ENCODE results near the gene ALDH4A1. TPM values are rescaled to one million over a fixed set of nuclear protein-coding genes. Genes with fewer than 3 reads are reported as not detected.

ALDH4A1 gene
- total RNA-seq, 1 donor from 2014 or later, result 35.9 TPM

GRCh38 chr1:18868801-18869424 lies 33.4 kb downstream of the ALDH4A1 start:
- intact Hi-C loops (cut with micrococcal nuclease), result no loop called here
- no peaks in the 10 kb centered on the region for H3K9me3 ChIP-seq (replicated peaks)
- peaks cover 50% of the 10 kb centered on the region for H3K27me3 ChIP-seq (ENCODE audit: low read depth)
- H3K27ac ChIP-seq (replicated peaks), result no peak overlapping the region
- H3K36me3 ChIP-seq, result no peaks in the 10 kb centered on the region
- no peak for TF ChIP-seq CTCF (IDR thresholded peaks at IDR 0.05; ENCODE audit: borderline replicate concordance)
- H3K4me3 ChIP-seq, result no peak overlapping the region
- H3K4me1 ChIP-seq, result no peaks in the 10 kb centered on the region
- DNase-seq, result no peak

GRCh38 chr1:18868354-18868753 lies 34.0 kb downstream of the ALDH4A1 start:
- intact Hi-C loops (cut with micrococcal nuclease), result no loop called here
- Histone ChIP-seq H3K27ac (replicated peaks) (no peak overlapping the region), H3K27me3 (ENCODE audit: low read depth) (peaks cover 54% of the 10 kb centered on the region), H3K4me1 (no peaks in the 10 kb centered on the region), H3K36me3 (no peaks in the 10 kb centered on the region), H3K9me3 (replicated peaks) (no peaks in the 10 kb centered on the region), H3K4me3 (no peak overlapping the region)
- DNase-seq, result no peak
- no peak for TF ChIP-seq CTCF (IDR thresholded peaks at IDR 0.05; ENCODE audit: borderline replicate concordance)

GRCh38 chr1:18866846-18867245 lies 35.5 kb downstream of the ALDH4A1 start:
- no peak for TF ChIP-seq CTCF (IDR thresholded peaks at IDR 0.05; ENCODE audit: borderline replicate concordance)
- Histone ChIP-seq H3K4me1 (no peaks in the 10 kb centered on the region), H3K9me3 (replicated peaks) (no peaks in the 10 kb centered on the region), H3K27ac (replicated peaks) (no peak overlapping the region), H3K36me3 (no peaks in the 10 kb centered on the region), H3K27me3 (ENCODE audit: low read depth) (peaks cover 54% of the 10 kb centered on the region), H3K4me3 (no peak overlapping the region)
- intact Hi-C loops (cut with micrococcal nuclease), result no loop called here
- no peak for DNase-seq

GRCh38 chr1:18866314-18866713 lies 36.0 kb downstream of the ALDH4A1 start:
- no peak for TF ChIP-seq CTCF (IDR thresholded peaks at IDR 0.05; ENCODE audit: borderline replicate concordance)
- DNase-seq, result no peak
- H3K4me1 ChIP-seq, result no peaks in the 10 kb centered on the region

GRCh38 chr1:18865176-18865575 lies 37.2 kb downstream of the ALDH4A1 start:
- DNase-seq, result no peak
- Histone ChIP-seq H3K9me3 (replicated peaks) (no peaks in the 10 kb centered on the region), H3K36me3 (no peaks in the 10 kb centered on the region), H3K4me3 (no peak overlapping the region), H3K27me3 (ENCODE audit: low read depth) (peaks cover 54% of the 10 kb centered on the region), H3K27ac (replicated peaks) (no peak overlapping the region), H3K4me1 (no peaks in the 10 kb centered on the region)
- TF ChIP-seq CTCF (IDR thresholded peaks at IDR 0.05; ENCODE audit: borderline replicate concordance), result no peak
- intact Hi-C loops (cut with micrococcal nuclease), result no loop called here

More at GRCh38 chr1:18866314-18866713, 36.0 kb downstream of the ALDH4A1 start:
- intact Hi-C loops (cut with micrococcal nuclease), result no loop called here
- Histone ChIP-seq H3K27ac (replicated peaks) (no peak overlapping the region), H3K27me3 (ENCODE audit: low read depth) (peaks cover 54% of the 10 kb centered on the region), H3K36me3 (no peaks in the 10 kb centered on the region), H3K4me3 (no peak overlapping the region), H3K9me3 (replicated peaks) (no peaks in the 10 kb centered on the region)
